ENCODE measurements around the gene CD72. TPM values are rescaled to one million over a fixed set of nuclear protein-coding genes. Genes with fewer than 3 reads are reported as not detected.

The CD72 gene
- total and polyA plus RNA-seq, 4 donors = 1.6 to 11.5 (median 3.5) TPM

- 8 to 11% methylated on average over 9 of the region's 9 CpGs for WGBS, 2 donors
- DNase-seq (no peak), ATAC-seq (ENCODE audit: low FRiP score) (no peak)
- no peaks in the 10 kb centered on the region for H3K9me3 ChIP-seq (ENCODE audit: control insufficient read depth, low read length)
- H3K4me3 ChIP-seq (ENCODE audit: low read length in 2 of 2) = no peak overlapping the region
- intact Hi-C loops (cut with DNase I) = loop anchor here in 1 of 2 donors (2.0 kb wide), 1 partner anchor 28 kb away; the partner anchor contains the start of gene TPM2
- H3K27ac ChIP-seq (ENCODE audit: low read depth in 1 of 2, low read length in 2 of 2) = peak overlapping the region; percentile 62 to 76
- H3K36me3 ChIP-seq (ENCODE audit: control insufficient read depth in 1 of 2, insufficient read depth in 2 of 2, low read length in 1 of 2) = no peaks in the 10 kb centered on the region
- no peaks in the 10 kb centered on the region for H3K27me3 ChIP-seq (ENCODE audit: control insufficient read depth in 1 of 2, insufficient read depth in 2 of 2, low read length in 1 of 2)
- H3K4me1 ChIP-seq (ENCODE audit: control insufficient read depth in 1 of 2, insufficient read depth in 2 of 2, low read length in 2 of 2) = peaks cover 0 to 2% of the 10 kb centered on the region in 2 donors
These were observed 42.8 kb upstream of the CD72 start for GRCh38 chr9:35660966-35661415.

GRCh38 chr9:35659340-35659739 lies 41.1 kb upstream of the CD72 start:
- Histone ChIP-seq H3K27me3 (ENCODE audit: control insufficient read depth in 1 of 2, insufficient read depth in 2 of 2, low read length in 1 of 2) (no peaks in the 10 kb centered on the region), H3K27ac (ENCODE audit: low read depth in 1 of 2, low read length in 2 of 2) (peak overlapping the region; percentile 64 to 77), H3K9me3 (ENCODE audit: control insufficient read depth, low read length) (no peaks in the 10 kb centered on the region), H3K4me3 (ENCODE audit: low read length in 2 of 2) (peak overlapping the region; percentile 80 to 90), H3K4me1 (ENCODE audit: control insufficient read depth in 1 of 2, insufficient read depth in 2 of 2, low read length in 2 of 2) (peaks cover 0 to 2% of the 10 kb centered on the region in 2 donors), H3K36me3 (ENCODE audit: control insufficient read depth in 1 of 2, insufficient read depth in 2 of 2, low read length in 1 of 2) (no peaks in the 10 kb centered on the region)
- DNase-seq (no peak), ATAC-seq (ENCODE audit: low FRiP score) (peak; percentile 1)
- intact Hi-C loops (cut with DNase I) = loop anchor here (1.0 to 10.0 kb wide), 3 partner anchors 69 to 225 kb away; no protein-coding TSS in a partner anchor
- WGBS, 2 donors = 3 to 8% methylated on average over 3 of the region's 3 CpGs

- 0 to 2% methylated on average over 2 of the region's 2 CpGs for WGBS, 2 donors
- DNase-seq (peak in 1 of 2 donors; percentile 74), ATAC-seq (ENCODE audit: low FRiP score) (no peak)
- Histone ChIP-seq H3K27me3 (ENCODE audit: control insufficient read depth in 1 of 2, insufficient read depth in 2 of 2, low read length in 1 of 2) (no peaks in the 10 kb centered on the region), H3K9me3 (ENCODE audit: control insufficient read depth, low read length) (no peaks in the 10 kb centered on the region), H3K36me3 (ENCODE audit: control insufficient read depth in 1 of 2, insufficient read depth in 2 of 2, low read length in 1 of 2) (no peaks in the 10 kb centered on the region), H3K4me1 (ENCODE audit: control insufficient read depth in 1 of 2, insufficient read depth in 2 of 2, low read length in 2 of 2) (peaks cover 0 to 2% of the 10 kb centered on the region in 2 donors), H3K4me3 (ENCODE audit: low read length in 2 of 2) (peak overlapping the region; percentile 80 to 90), H3K27ac (ENCODE audit: low read depth in 1 of 2, low read length in 2 of 2) (peak overlapping the region; percentile 77 to 86)
- intact Hi-C loops (cut with DNase I) = loop anchor here (1.0 to 10.0 kb wide), 3 partner anchors 69 to 226 kb away; no protein-coding TSS in a partner anchor
These were observed 40.7 kb upstream of the CD72 start for GRCh38 chr9:35658968-35659220.

- H3K27ac ChIP-seq (ENCODE audit: low read depth in 1 of 2, low read length in 2 of 2) = peak within 1 kb of the TSS; percentile 77 to 86
- peaks cover 0 to 2% of the 10 kb centered on the region in 2 donors for H3K4me1 ChIP-seq (ENCODE audit: control insufficient read depth in 1 of 2, insufficient read depth in 2 of 2, low read length in 2 of 2)
- no peaks in the 10 kb centered on the region for H3K27me3 ChIP-seq (ENCODE audit: control insufficient read depth in 1 of 2, insufficient read depth in 2 of 2, low read length in 1 of 2)
- DNase-seq (peak; percentile 91 to 95), ATAC-seq (ENCODE audit: low FRiP score) (peak; percentile 93)
- no peaks in the 10 kb centered on the region for H3K36me3 ChIP-seq (ENCODE audit: control insufficient read depth in 1 of 2, insufficient read depth in 2 of 2, low read length in 1 of 2)
- intact Hi-C loops (cut with DNase I) = loop anchor here (2.0 to 10.0 kb wide), 2 partner anchors 72 to 226 kb away; no protein-coding TSS in a partner anchor
- no peaks in the 10 kb centered on the region for H3K9me3 ChIP-seq (ENCODE audit: control insufficient read depth, low read length)
- H3K4me3 ChIP-seq (ENCODE audit: low read length in 2 of 2) = peak within 1 kb of the TSS; percentile 80 to 90
- WGBS, 2 donors = 0 to 1% methylated on average over 59 to 67 of the region's 67 CpGs
These were observed 40.1 kb upstream of the CD72 start, which contains the start of gene CCDC107 for GRCh38 chr9:35658137-35658967. TSS of gene CCDC107 (plus strand) at chr9:35658292. CDS start at chr9:35658380, 88 bp downstream.

GRCh38 chr9:35657546-35658136 lies 39.4 kb upstream of the CD72 start, which contains the start of gene RMRP:
TSS of gene RMRP (minus strand) at chr9:35658019.
- WGBS, 2 donors = 0 to 1% methylated on average over 42 of the region's 42 CpGs
- peak; percentile 97 for ATAC-seq (ENCODE audit: low FRiP score)

GRCh38 chr9:35656831-35657545 lies 38.8 kb upstream of the CD72 start:
- WGBS, 2 donors = 9 to 15% methylated on average over 25 of the region's 25 CpGs
- Histone ChIP-seq H3K36me3 (ENCODE audit: control insufficient read depth in 1 of 2, insufficient read depth in 2 of 2, low read length in 1 of 2) (no peaks in the 10 kb centered on the region), H3K27me3 (ENCODE audit: control insufficient read depth in 1 of 2, insufficient read depth in 2 of 2, low read length in 1 of 2) (no peaks in the 10 kb centered on the region), H3K4me1 (ENCODE audit: control insufficient read depth in 1 of 2, insufficient read depth in 2 of 2, low read length in 2 of 2) (no peaks in the 10 kb centered on the region), H3K9me3 (ENCODE audit: control insufficient read depth, low read length) (no peaks in the 10 kb centered on the region), H3K27ac (ENCODE audit: low read depth in 1 of 2, low read length in 2 of 2) (peak overlapping the region; percentile 10 to 77), H3K4me3 (ENCODE audit: low read length in 2 of 2) (no peak overlapping the region)
- DNase-seq = peak in 1 of 2 donors; percentile 76
- ATAC-seq (ENCODE audit: low FRiP score) = peak; percentile 53
- intact Hi-C loops (cut with DNase I) = loop anchor here in 1 of 2 donors (10.0 kb wide), 1 partner anchor 228 kb away; no protein-coding TSS in a partner anchor

More at GRCh38 chr9:35657546-35658136, 39.4 kb upstream of the CD72 start, which contains the start of gene RMRP:
- intact Hi-C loops (cut with DNase I) = loop anchor here (2.0 to 10.0 kb wide), 2 partner anchors 73 to 227 kb away; no protein-coding TSS in a partner anchor
- Histone ChIP-seq H3K4me1 (ENCODE audit: control insufficient read depth in 1 of 2, insufficient read depth in 2 of 2, low read length in 2 of 2) (no peaks in the 10 kb centered on the region), H3K27me3 (ENCODE audit: control insufficient read depth in 1 of 2, insufficient read depth in 2 of 2, low read length in 1 of 2) (no peaks in the 10 kb centered on the region), H3K4me3 (ENCODE audit: low read length in 2 of 2) (peak within 1 kb of the TSS; percentile 80 to 90), H3K9me3 (ENCODE audit: control insufficient read depth, low read length) (no peaks in the 10 kb centered on the region), H3K27ac (ENCODE audit: low read depth in 1 of 2, low read length in 2 of 2) (peak within 1 kb of the TSS; percentile 77 to 86), H3K36me3 (ENCODE audit: control insufficient read depth in 1 of 2, insufficient read depth in 2 of 2, low read length in 1 of 2) (no peaks in the 10 kb centered on the region)
- DNase-seq = peak; percentile 98 to 99

- Histone ChIP-seq H3K9me3 (ENCODE audit: control insufficient read depth, low read length) (no peaks in the 10 kb centered on the region), H3K4me1 (ENCODE audit: control insufficient read depth in 1 of 2, insufficient read depth in 2 of 2, low read length in 2 of 2) (no peaks in the 10 kb centered on the region), H3K27me3 (ENCODE audit: control insufficient read depth in 1 of 2, insufficient read depth in 2 of 2, low read length in 1 of 2) (no peaks in the 10 kb centered on the region), H3K27ac (ENCODE audit: low read depth in 1 of 2, low read length in 2 of 2) (no peak overlapping the region), H3K4me3 (ENCODE audit: low read length in 2 of 2) (no peak overlapping the region), H3K36me3 (ENCODE audit: control insufficient read depth in 1 of 2, insufficient read depth in 2 of 2, low read length in 1 of 2) (no peaks in the 10 kb centered on the region)
- 84 to 89% methylated on average over 17 of the region's 17 CpGs for WGBS, 2 donors
- intact Hi-C loops (cut with DNase I) = loop anchor here in 1 of 2 donors (10.0 kb wide), 1 partner anchor 228 kb away; no protein-coding TSS in a partner anchor
- ATAC-seq (ENCODE audit: low FRiP score) (no peak), DNase-seq (peak in 1 of 2 donors; percentile 53)
These were observed 38.1 kb upstream of the CD72 start for GRCh38 chr9:35656348-35656747.

GRCh38 chr9:35653611-35654010 lies 35.4 kb upstream of the CD72 start:
- H3K9me3 ChIP-seq (ENCODE audit: control insufficient read depth, low read length) = no peaks in the 10 kb centered on the region
- H3K4me1 ChIP-seq (ENCODE audit: control insufficient read depth in 1 of 2, insufficient read depth in 2 of 2, low read length in 2 of 2) = no peaks in the 10 kb centered on the region
- no peak overlapping the region for H3K27ac ChIP-seq (ENCODE audit: low read depth in 1 of 2, low read length in 2 of 2)
- no peak for ATAC-seq (ENCODE audit: low FRiP score)
- DNase-seq = no peak
- 89 to 93% methylated on average over 2 of the region's 2 CpGs for WGBS, 2 donors
- intact Hi-C loops (cut with DNase I) = loop anchor here in 1 of 2 donors (10.0 kb wide), 1 partner anchor 231 kb away; no protein-coding TSS in a partner anchor
- no peaks in the 10 kb centered on the region for H3K36me3 ChIP-seq (ENCODE audit: control insufficient read depth in 1 of 2, insufficient read depth in 2 of 2, low read length in 1 of 2)
- H3K4me3 ChIP-seq (ENCODE audit: low read length in 2 of 2) = no peak overlapping the region
- H3K27me3 ChIP-seq (ENCODE audit: control insufficient read depth in 1 of 2, insufficient read depth in 2 of 2, low read length in 1 of 2) = no peaks in the 10 kb centered on the region

Measured in aorta (tissue), 5 donors.